Skeletal muscle tissue (tissue), 4 donors: Measurements from ENCODE around the gene ELP1. TPM values are rescaled to one million over a fixed set of nuclear protein-coding genes. Genes with fewer than 3 reads are reported as not detected.

Source experiments
- H3K27ac ChIP-seq: one replicate; pipeline ENCODE4 v1.7.0; 2013; ENCODE audit warnings: mild to moderate bottlenecking, low read depth, low read length, inconsistent platforms
- H3K27me3 ChIP-seq, 3 donors: one replicate each; pipeline ENCODE4 v1.7.0; 2013; ENCODE audit warnings: low read length in 3 of 3; ENCODE audit not compliant: control insufficient read depth in 3 of 3, insufficient read depth in 3 of 3
- H3K36me3 ChIP-seq, 3 donors: one replicate each; pipeline ENCODE4 v1.7.0; 2013; ENCODE audit warnings: low read length in 3 of 3; ENCODE audit not compliant: control insufficient read depth in 3 of 3, insufficient read depth in 3 of 3
- H3K4me1 ChIP-seq, 3 donors: one replicate each; pipeline ENCODE4 v1.7.0; 2013; ENCODE audit warnings: low read length in 3 of 3, mild to moderate bottlenecking in 3 of 3; ENCODE audit not compliant: control insufficient read depth in 3 of 3, insufficient read depth in 3 of 3
- H3K4me3 ChIP-seq, 3 donors: one replicate each; pipeline ENCODE4 v1.7.0; 2013; ENCODE audit warnings: low read length in 3 of 3
- H3K9ac ChIP-seq, 3 donors: one replicate each; pipeline ENCODE4 v1.7.0; 2013; ENCODE audit warnings: low read length in 3 of 3, mild to moderate bottlenecking in 3 of 3, moderate library complexity in 2 of 3, low read depth in 1 of 3
- H3K9me3 ChIP-seq, 3 donors: one replicate each; pipeline ENCODE4 v1.7.0; 2013; ENCODE audit warnings: low read length in 3 of 3; ENCODE audit not compliant: control insufficient read depth in 3 of 3
- total RNA-seq: library from RNA; depleted of rRNA; stranded (reverse); fragments of >200 nt; gene quantifications from one replicate; pipeline ENCODE4 v1.2.3, GENCODE V29; 2014
- donor health status: Osteomylitis.

Gene ELP1
- total RNA-seq, 1 donor from 2014 or later = 24.5 TPM

GRCh38 chr9:108874058-108874788, 59.7 kb downstream of the ELP1 start:
- Histone ChIP-seq H3K9ac (no peak overlapping the region), H3K27me3 (no peaks in the 10 kb centered on the region), H3K36me3 (peaks cover 29 to 56% (median 53%) of the 10 kb centered on the region in 3 donors), H3K9me3 (no peaks in the 10 kb centered on the region), H3K4me3 (no peak overlapping the region), H3K4me1 (no peaks in the 10 kb centered on the region), H3K27ac (no peak overlapping the region)

- Histone ChIP-seq H3K36me3 (peaks cover 6 to 31% (median 30%) of the 10 kb centered on the region in 3 donors), H3K27ac (no peak overlapping the region), H3K9ac (no peak overlapping the region), H3K4me1 (no peaks in the 10 kb centered on the region), H3K9me3 (no peaks in the 10 kb centered on the region), H3K4me3 (no peak overlapping the region), H3K27me3 (no peaks in the 10 kb centered on the region)
Measured at GRCh38 chr9:108869092-108869725, 64.7 kb downstream of the ELP1 start.

- Histone ChIP-seq H3K36me3 (peaks cover 3 to 27% (median 22%) of the 10 kb centered on the region in 3 donors), H3K4me1 (no peaks in the 10 kb centered on the region), H3K27ac (no peak overlapping the region), H3K9me3 (no peaks in the 10 kb centered on the region), H3K4me3 (no peak overlapping the region), H3K9ac (no peak overlapping the region), H3K27me3 (no peaks in the 10 kb centered on the region)
Measured at GRCh38 chr9:108867829-108868228, 66.1 kb downstream of the ELP1 start.

GRCh38 chr9:108867116-108867515, 66.8 kb downstream of the ELP1 start:
- H3K36me3 ChIP-seq = peaks cover 3 to 26% (median 22%) of the 10 kb centered on the region in 3 donors
- H3K4me1 ChIP-seq = no peaks in the 10 kb centered on the region
- H3K27ac ChIP-seq = no peak overlapping the region
- no peak overlapping the region for H3K9ac ChIP-seq
- H3K4me3 ChIP-seq = no peak overlapping the region
- H3K9me3 ChIP-seq = no peaks in the 10 kb centered on the region
- no peaks in the 10 kb centered on the region for H3K27me3 ChIP-seq

GRCh38 chr9:108866001-108866420, 67.9 kb downstream of the ELP1 start:
- no peaks in the 10 kb centered on the region for H3K27me3 ChIP-seq
- no peaks in the 10 kb centered on the region for H3K4me1 ChIP-seq
- H3K27ac ChIP-seq = no peak overlapping the region
- peaks cover 3 to 17% (median 12%) of the 10 kb centered on the region in 3 donors for H3K36me3 ChIP-seq
- no peaks in the 10 kb centered on the region for H3K9me3 ChIP-seq
- H3K4me3 ChIP-seq = no peak overlapping the region
- no peak overlapping the region for H3K9ac ChIP-seq

GRCh38 chr9:108865037-108865436, 68.9 kb downstream of the ELP1 start:
- H3K27ac ChIP-seq = no peak overlapping the region
- H3K4me3 ChIP-seq = no peak overlapping the region
- H3K9me3 ChIP-seq = no peaks in the 10 kb centered on the region
- H3K36me3 ChIP-seq = peaks cover 3 to 13% (median 12%) of the 10 kb centered on the region in 3 donors
- no peaks in the 10 kb centered on the region for H3K27me3 ChIP-seq
- no peak overlapping the region for H3K9ac ChIP-seq
- H3K4me1 ChIP-seq = no peaks in the 10 kb centered on the region

- H3K27me3 ChIP-seq = no peaks in the 10 kb centered on the region
- peaks cover 3 to 12% (median 11%) of the 10 kb centered on the region in 3 donors for H3K36me3 ChIP-seq
- H3K9ac ChIP-seq = no peak overlapping the region
- H3K9me3 ChIP-seq = no peaks in the 10 kb centered on the region
- H3K4me3 ChIP-seq = no peak overlapping the region
- no peaks in the 10 kb centered on the region for H3K4me1 ChIP-seq
- H3K27ac ChIP-seq = no peak overlapping the region
Measured at GRCh38 chr9:108864446-108864845, 69.5 kb downstream of the ELP1 start.

- Histone ChIP-seq H3K9ac (no peak overlapping the region), H3K4me1 (no peaks in the 10 kb centered on the region), H3K9me3 (no peaks in the 10 kb centered on the region), H3K27ac (no peak overlapping the region), H3K36me3 (peaks cover 1 to 7% (median 7%) of the 10 kb centered on the region in 3 donors), H3K4me3 (no peak overlapping the region), H3K27me3 (no peaks in the 10 kb centered on the region)
Measured at GRCh38 chr9:108863891-108864290, 70.0 kb downstream of the ELP1 start.

GRCh38 chr9:108861997-108862396, 71.9 kb downstream of the ELP1 start, which contains the start of gene ACTL7A:
Gene ACTL7A (plus strand): TSS chr9:108862266. CDS start chr9:108862323, 57 bp downstream.
- Histone ChIP-seq H3K9me3 (no peaks in the 10 kb centered on the region), H3K4me1 (no peaks in the 10 kb centered on the region), H3K27me3 (no peaks in the 10 kb centered on the region), H3K27ac (no peak within 1 kb of the TSS), H3K4me3 (no peak within 1 kb of the TSS), H3K9ac (no peak within 1 kb of the TSS), H3K36me3 (peaks cover 0 to 1% (median 0%) of the 10 kb centered on the region in 3 donors)

- no peaks in the 10 kb centered on the region for H3K36me3 ChIP-seq
- no peak overlapping the region for H3K27ac ChIP-seq
- H3K27me3 ChIP-seq = no peaks in the 10 kb centered on the region
- no peak overlapping the region for H3K9ac ChIP-seq
- no peaks in the 10 kb centered on the region for H3K9me3 ChIP-seq
- H3K4me3 ChIP-seq = no peak overlapping the region
- H3K4me1 ChIP-seq = no peaks in the 10 kb centered on the region
Measured at GRCh38 chr9:108861464-108861863, 72.5 kb downstream of the ELP1 start.
